Stomach (tissue), 4 donors: ENCODE measurements around the gene FADS2.

Experiments
- EP300 ChIP-seq: sonication (generic); formaldehyde crosslinking; IDR thresholded peaks from one replicate; pipeline ENCODE4 v1.6.1; 2017; ENCODE audit warnings: antibody characterized with exemption
- POLR2A ChIP-seq, 4 donors: fragments of 450-650 bp; IDR thresholded peaks; one replicate each; pipeline ENCODE4 v1.6.1; 2016; ENCODE audit warnings: antibody characterized with exemption in 4 of 4, control low read depth in 2 of 4, mild to moderate bottlenecking in 1 of 4, moderate library complexity in 1 of 4
- POLR2AphosphoS5 ChIP-seq, 3 donors: sonication (generic); formaldehyde crosslinking; IDR thresholded peaks; one replicate each; pipeline ENCODE4 v1.6.1; 2016; ENCODE audit warnings: antibody characterized with exemption in 3 of 3
- TF ChIP-seq, protein P1 (sequence below), 7 experiments: fragments of 450-650 bp in 4 of 7; fragments of 200-600 bp in 3 of 7; sonication (generic) in 3 of 7; IDR thresholded peaks; one replicate each; pipeline ENCODE4 v1.5.1; 2016 to 2019; ENCODE audit warnings: antibody characterized with exemption in 7 of 7, control low read depth in 2 of 7, mild to moderate bottlenecking in 1 of 7

DNA sequence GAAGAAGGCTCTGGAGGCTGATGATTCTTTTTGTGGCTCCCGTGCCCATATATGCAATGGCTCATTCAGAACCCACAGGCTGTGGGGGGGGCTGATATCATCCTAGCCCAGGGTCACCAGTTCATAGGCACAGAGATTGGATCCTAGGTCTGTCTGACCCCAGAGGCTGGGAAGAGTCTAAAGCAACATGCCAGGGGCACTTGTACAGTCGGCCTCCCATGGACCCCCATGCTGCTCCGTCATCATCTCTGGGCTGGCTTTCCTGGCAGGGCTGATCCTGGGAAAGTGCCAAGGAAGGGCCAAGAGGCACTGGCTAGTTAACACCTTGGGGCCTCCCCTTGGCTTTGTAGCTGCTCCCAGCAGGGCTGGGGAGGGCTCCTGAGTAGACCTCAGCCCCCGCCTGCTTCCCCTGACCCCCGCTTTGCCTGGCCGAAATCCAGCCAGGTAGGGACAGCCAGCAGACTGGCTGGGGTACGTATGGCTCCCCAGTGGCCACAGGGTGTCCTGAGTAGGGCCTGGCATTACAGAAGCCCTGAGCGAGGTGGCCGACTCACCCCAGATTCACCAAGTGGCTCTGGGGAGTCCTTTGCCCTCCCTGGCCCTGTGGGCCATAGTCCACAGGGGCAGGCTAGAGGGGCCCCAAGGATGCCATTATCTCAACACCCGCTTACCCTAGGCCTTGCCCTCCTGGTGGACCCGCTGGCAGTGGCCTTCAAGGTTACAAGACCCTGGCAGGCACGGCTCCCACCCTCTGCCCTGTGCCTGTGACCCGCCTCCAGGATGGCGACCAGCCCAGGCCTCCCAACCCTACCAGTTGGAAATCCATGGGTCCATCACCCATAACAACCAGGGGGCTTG lies 40.7 kb downstream of the FADS2 start:
- TF ChIP-seq, protein P1, sequence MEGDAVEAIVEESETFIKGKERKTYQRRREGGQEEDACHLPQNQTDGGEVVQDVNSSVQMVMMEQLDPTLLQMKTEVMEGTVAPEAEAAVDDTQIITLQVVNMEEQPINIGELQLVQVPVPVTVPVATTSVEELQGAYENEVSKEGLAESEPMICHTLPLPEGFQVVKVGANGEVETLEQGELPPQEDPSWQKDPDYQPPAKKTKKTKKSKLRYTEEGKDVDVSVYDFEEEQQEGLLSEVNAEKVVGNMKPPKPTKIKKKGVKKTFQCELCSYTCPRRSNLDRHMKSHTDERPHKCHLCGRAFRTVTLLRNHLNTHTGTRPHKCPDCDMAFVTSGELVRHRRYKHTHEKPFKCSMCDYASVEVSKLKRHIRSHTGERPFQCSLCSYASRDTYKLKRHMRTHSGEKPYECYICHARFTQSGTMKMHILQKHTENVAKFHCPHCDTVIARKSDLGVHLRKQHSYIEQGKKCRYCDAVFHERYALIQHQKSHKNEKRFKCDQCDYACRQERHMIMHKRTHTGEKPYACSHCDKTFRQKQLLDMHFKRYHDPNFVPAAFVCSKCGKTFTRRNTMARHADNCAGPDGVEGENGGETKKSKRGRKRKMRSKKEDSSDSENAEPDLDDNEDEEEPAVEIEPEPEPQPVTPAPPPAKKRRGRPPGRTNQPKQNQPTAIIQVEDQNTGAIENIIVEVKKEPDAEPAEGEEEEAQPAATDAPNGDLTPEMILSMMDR (IDR thresholded peaks at IDR 0.05) = no peak
- TF ChIP-seq POLR2A (IDR thresholded peaks at IDR 0.05) (no peak), EP300 (no peak), POLR2AphosphoS5 (IDR thresholded peaks at IDR 0.05) (no peak)
